MCF 10A (cell line): Measurements from ENCODE around the gene LRRC75B. TPM values are rescaled to one million over a fixed set of nuclear protein-coding genes. Genes with fewer than 3 reads are reported as not detected.

Experiments used
- BruUV-seq: library from RNA; stranded (reverse); fragments of 400-500 nt; replicated peaks from 2 replicates; lab custom pipeline; 2021; lab: Mats Ljungman, UMichigan
- CTCF ChIA-PET: fragments of 300-600 bp; sonication (Branson Sonifier 250); formaldehyde crosslinking; extraction: SDS; loops from one replicate; lab custom pipeline; 2021; ENCODE audit warnings: antibody characterized with exemption, inconsistent platforms; lab: Yijun Ruan, JAX
- POLR2A ChIA-PET: fragments of 300-600, 350-650 bp; sonication (Branson Sonifier 250); formaldehyde crosslinking; extraction: SDS; loops from one replicate; lab custom pipeline; 2020; ENCODE audit warnings: antibody characterized with exemption, inconsistent platforms; lab: Yijun Ruan, JAX
- DNase-seq: peaks from one replicate; pipeline ENCODE4 v3.0.0-alpha.2; 2018; ENCODE audit not compliant: unreplicated experiment
- H3K27ac Mint-ChIP-seq: one replicate; pipeline ENCODE4 v1.8.0; 2022; ENCODE audit warnings: mild to moderate bottlenecking, low read depth, mixed read lengths; ENCODE audit not compliant: unreplicated experiment
- H3K27me3 Mint-ChIP-seq: one replicate; pipeline ENCODE4 v1.8.0; 2022; ENCODE audit warnings: mixed read lengths; ENCODE audit not compliant: insufficient read depth, unreplicated experiment
- H3K36me3 Mint-ChIP-seq: one replicate; pipeline ENCODE4 v1.8.0; 2022; ENCODE audit warnings: mild to moderate bottlenecking, moderate library complexity, mixed read lengths; ENCODE audit not compliant: insufficient read depth, unreplicated experiment
- H3K4me1 Mint-ChIP-seq: one replicate; pipeline ENCODE4 v1.8.0; 2022; ENCODE audit warnings: mixed read lengths; ENCODE audit not compliant: insufficient read depth, unreplicated experiment
- H3K4me3 Mint-ChIP-seq: one replicate; pipeline ENCODE4 v1.8.0; 2022; ENCODE audit warnings: mild to moderate bottlenecking, moderate library complexity, mixed read lengths; ENCODE audit not compliant: unreplicated experiment
- H3K9me3 Mint-ChIP-seq: one replicate; pipeline ENCODE4 v1.8.0; 2022; ENCODE audit warnings: mixed read lengths; ENCODE audit not compliant: unreplicated experiment
- CTCF ChIP-seq: fragments of 200-600 bp; IDR thresholded peaks from one replicate; pipeline ENCODE4 v1.8.0; 2022; ENCODE audit warnings: antibody characterized with exemption, mild to moderate bottlenecking; ENCODE audit not compliant: unreplicated experiment
- intact Hi-C: fragments of 100-400 bp; cut with micrococcal nuclease; formaldehyde crosslinking; loops from 2 replicates; pipeline ENCODE4 v1.14.1; 2022
- total RNA-seq: library from RNA; stranded (reverse); gene quantifications from 2 replicates; pipeline ENCODE4 v1.2.3, GENCODE V29; 2022

Gene LRRC75B
- total RNA-seq, 1 experiment from 2014 or later: 2.6 TPM

- DNase-seq: no peak
- ChIA-PET CTCF (interaction anchor here (0.6 to 0.9 kb wide), 2 partner anchors 146 to 1775 kb away, joined by 4 read pairs; no protein-coding TSS in a partner anchor), POLR2A (interaction anchor here (1.2 kb wide), 1 partner anchor 38 kb away, joined by 6 read pairs; the partner anchor contains the start of gene GUCD1)
- no peaks in the 10 kb centered on the region for H3K4me1 Mint-ChIP-seq
- no peaks in the 10 kb centered on the region for H3K36me3 Mint-ChIP-seq
- no TSS peak for BruUV-seq
- H3K27ac Mint-ChIP-seq: no peak overlapping the region
- no peak for TF ChIP-seq CTCF
- H3K9me3 Mint-ChIP-seq: no peaks in the 10 kb centered on the region
- peak overlapping the region; percentile 76 for H3K4me3 Mint-ChIP-seq
- H3K27me3 Mint-ChIP-seq: no peaks in the 10 kb centered on the region
- intact Hi-C loops: no loop called here
Measured at GRCh38 chr22:24592058-24592850, 619 bp downstream of the LRRC75B start.

GRCh38 chr22:24591286-24591830 lies 1.5 kb downstream of the LRRC75B start:
- H3K27ac Mint-ChIP-seq: no peak overlapping the region
- ChIA-PET POLR2A (no interaction called here), CTCF (interaction anchor here (0.6 kb wide), 1 partner anchor 1776 kb away, joined by 4 read pairs; no protein-coding TSS in a partner anchor)
- intact Hi-C loops: no loop called here
- no peak for DNase-seq
- no TSS peak for BruUV-seq
- H3K4me1 Mint-ChIP-seq: no peaks in the 10 kb centered on the region
- H3K9me3 Mint-ChIP-seq: no peaks in the 10 kb centered on the region
- TF ChIP-seq CTCF: no peak
- H3K4me3 Mint-ChIP-seq: no peak overlapping the region
- H3K27me3 Mint-ChIP-seq: no peaks in the 10 kb centered on the region
- no peaks in the 10 kb centered on the region for H3K36me3 Mint-ChIP-seq

GRCh38 chr22:24590596-24591173 lies 2.2 kb downstream of the LRRC75B start:
- no peaks in the 10 kb centered on the region for H3K36me3 Mint-ChIP-seq
- BruUV-seq: no TSS peak
- H3K9me3 Mint-ChIP-seq: no peaks in the 10 kb centered on the region
- intact Hi-C loops: no loop called here
- no peak overlapping the region for H3K4me3 Mint-ChIP-seq
- no peak for DNase-seq
- H3K27me3 Mint-ChIP-seq: no peaks in the 10 kb centered on the region
- no peak overlapping the region for H3K27ac Mint-ChIP-seq
- ChIA-PET POLR2A (no interaction called here), CTCF (no interaction called here)
- H3K4me1 Mint-ChIP-seq: no peaks in the 10 kb centered on the region
- no peak for TF ChIP-seq CTCF

- TF ChIP-seq CTCF: no peak
- Mint-ChIP-seq H3K4me1 (no peaks in the 10 kb centered on the region), H3K27me3 (no peaks in the 10 kb centered on the region), H3K4me3 (no peak overlapping the region), H3K36me3 (no peaks in the 10 kb centered on the region), H3K27ac (no peak overlapping the region), H3K9me3 (no peaks in the 10 kb centered on the region)
- intact Hi-C loops: no loop called here
- ChIA-PET POLR2A (no interaction called here), CTCF (interaction anchor here (0.6 kb wide), 1 partner anchor 613 kb away, joined by 3 read pairs; no protein-coding TSS in a partner anchor)
- BruUV-seq: no TSS peak
- DNase-seq: no peak
Measured at GRCh38 chr22:24589518-24590030, 3.3 kb downstream of the LRRC75B start.
